Measurements from ENCODE around the gene PKD1L1. TPM values are rescaled to one million over a fixed set of nuclear protein-coding genes. Genes with fewer than 3 reads are reported as not detected.

PKD1L1 gene
- total RNA-seq, 1 donor from 2014 or later = 0.05 TPM

DNA sequence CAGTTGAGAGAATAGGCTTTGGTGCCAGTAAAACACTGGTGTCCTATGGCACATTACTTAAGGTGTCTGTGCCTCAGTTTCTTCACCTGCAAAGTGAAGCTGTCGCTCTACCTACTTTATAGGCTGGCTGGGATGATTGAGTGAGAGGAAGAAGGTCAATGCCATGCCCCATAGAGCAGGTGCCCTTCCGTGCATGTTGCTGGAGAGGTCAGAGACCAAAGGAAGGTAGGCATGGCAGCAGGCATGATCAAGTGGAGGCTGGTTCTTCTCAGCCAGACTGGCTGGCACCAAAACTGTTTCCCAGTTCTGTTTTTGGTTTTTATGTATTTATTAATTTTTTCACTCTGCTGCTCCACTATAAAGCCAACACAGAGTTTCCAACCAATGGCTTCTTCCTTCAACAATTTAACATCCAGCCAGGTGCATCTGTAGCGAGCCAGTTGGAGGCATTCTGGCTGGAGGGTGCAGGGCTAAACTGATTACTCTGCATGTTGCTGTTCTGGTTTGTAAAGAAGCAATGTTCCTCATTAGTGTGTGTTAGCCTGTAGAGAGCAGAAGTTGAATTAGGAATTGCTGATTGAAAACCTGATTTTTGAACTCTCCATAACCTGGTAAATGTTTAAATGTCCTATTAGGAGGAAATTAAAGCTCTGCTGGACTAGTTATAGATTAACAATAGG lies 222.1 kb downstream of the PKD1L1 start:
- Mint-ChIP-seq H3K4me3 (ENCODE audit: unreplicated experiment) (no peak overlapping the region), H3K27me3 (ENCODE audit: unreplicated experiment) (no peaks in the 10 kb centered on the region), H3K36me3 (ENCODE audit: unreplicated experiment) (no peaks in the 10 kb centered on the region), H3K4me1 (ENCODE audit: unreplicated experiment) (peaks cover 43% of the 10 kb centered on the region), H3K27ac (ENCODE audit: unreplicated experiment) (no peak overlapping the region), H3K9me3 (ENCODE audit: unreplicated experiment) (no peaks in the 10 kb centered on the region)
- TF ChIP-seq, protein P1, sequence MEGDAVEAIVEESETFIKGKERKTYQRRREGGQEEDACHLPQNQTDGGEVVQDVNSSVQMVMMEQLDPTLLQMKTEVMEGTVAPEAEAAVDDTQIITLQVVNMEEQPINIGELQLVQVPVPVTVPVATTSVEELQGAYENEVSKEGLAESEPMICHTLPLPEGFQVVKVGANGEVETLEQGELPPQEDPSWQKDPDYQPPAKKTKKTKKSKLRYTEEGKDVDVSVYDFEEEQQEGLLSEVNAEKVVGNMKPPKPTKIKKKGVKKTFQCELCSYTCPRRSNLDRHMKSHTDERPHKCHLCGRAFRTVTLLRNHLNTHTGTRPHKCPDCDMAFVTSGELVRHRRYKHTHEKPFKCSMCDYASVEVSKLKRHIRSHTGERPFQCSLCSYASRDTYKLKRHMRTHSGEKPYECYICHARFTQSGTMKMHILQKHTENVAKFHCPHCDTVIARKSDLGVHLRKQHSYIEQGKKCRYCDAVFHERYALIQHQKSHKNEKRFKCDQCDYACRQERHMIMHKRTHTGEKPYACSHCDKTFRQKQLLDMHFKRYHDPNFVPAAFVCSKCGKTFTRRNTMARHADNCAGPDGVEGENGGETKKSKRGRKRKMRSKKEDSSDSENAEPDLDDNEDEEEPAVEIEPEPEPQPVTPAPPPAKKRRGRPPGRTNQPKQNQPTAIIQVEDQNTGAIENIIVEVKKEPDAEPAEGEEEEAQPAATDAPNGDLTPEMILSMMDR (IDR thresholded peaks at IDR 0.05) = no peak
- peak; percentile 40 for DNase-seq (ENCODE audit: extremely low spot score, unreplicated experiment)

DNA sequence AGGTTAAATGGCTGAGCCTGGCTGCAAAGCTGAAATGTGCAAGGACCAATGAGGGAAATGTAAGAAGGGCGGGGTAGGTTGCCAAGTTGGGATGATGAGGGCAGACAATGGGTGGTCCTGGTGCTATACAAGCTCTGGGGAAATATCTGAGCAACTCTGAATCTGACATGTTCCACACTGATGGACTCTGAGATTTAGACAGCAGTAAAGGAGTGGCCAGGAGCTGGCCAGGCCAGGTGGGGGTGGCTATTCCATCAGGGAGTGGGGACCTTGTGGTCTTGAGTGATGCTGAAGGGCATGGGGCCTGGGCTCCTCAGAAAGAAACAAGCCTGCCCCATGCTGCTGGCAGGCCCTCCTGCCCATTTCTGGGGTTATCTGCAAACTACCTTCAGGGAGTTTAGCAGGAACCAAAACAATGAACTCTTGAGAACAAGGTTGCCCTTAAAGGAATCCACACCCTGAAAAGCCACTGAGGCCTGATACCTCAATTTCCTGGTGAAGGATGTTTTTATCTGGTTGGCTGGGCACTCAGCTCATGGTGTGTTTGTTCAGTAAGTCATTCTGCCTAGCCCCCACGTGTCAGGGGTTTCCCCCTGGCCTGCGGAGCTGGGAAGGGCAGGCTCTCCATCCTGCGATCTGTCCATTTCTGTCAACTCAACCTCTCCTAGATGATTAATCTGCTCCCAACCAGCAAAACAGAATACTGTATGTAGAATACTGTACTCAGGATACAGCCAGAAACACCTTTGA lies 223.1 kb downstream of the PKD1L1 start:
- peak overlapping the region; percentile 89 for H3K27ac Mint-ChIP-seq (ENCODE audit: unreplicated experiment)
- DNase-seq (ENCODE audit: extremely low spot score, unreplicated experiment) = peak; percentile 66
- H3K27me3 Mint-ChIP-seq (ENCODE audit: unreplicated experiment) = no peaks in the 10 kb centered on the region
- H3K4me3 Mint-ChIP-seq (ENCODE audit: unreplicated experiment) = no peak overlapping the region
- H3K4me1 Mint-ChIP-seq (ENCODE audit: unreplicated experiment) = peaks cover 39% of the 10 kb centered on the region
- TF ChIP-seq, protein P1 (IDR thresholded peaks at IDR 0.05) = no peak
- no peaks in the 10 kb centered on the region for H3K36me3 Mint-ChIP-seq (ENCODE audit: unreplicated experiment)
- no peaks in the 10 kb centered on the region for H3K9me3 Mint-ChIP-seq (ENCODE audit: unreplicated experiment)

Other genes starting within 250 kb of the PKD1L1 start
- 28.8 and 33.9 TPM in 2 replicates for gene HUS1, start 31.1 kb upstream of the PKD1L1 start, total RNA-seq
- gene SUN3, start 80.6 kb upstream of the PKD1L1 start, total RNA-seq = not detected in 2 replicates
- not detected in 2 replicates for gene C7orf57, start 87.1 kb upstream of the PKD1L1 start, total RNA-seq
- 26.8 and 27.3 TPM in 2 replicates for gene UPP1, start 140.8 kb upstream of the PKD1L1 start, total RNA-seq
- gene ABCA13, start 223.0 kb upstream of the PKD1L1 start, total RNA-seq = 0.63 and 1.1 TPM in 2 replicates